HepG2 (cell line): ENCODE data around the gene CYB5A. TPM values are rescaled to one million over a fixed set of nuclear protein-coding genes. Genes with fewer than 3 reads are reported as not detected.

Experiments used
- FOXC1 ChIP-seq: sonication (generic); formaldehyde crosslinking; IDR thresholded peaks from 2 replicates; pipeline ENCODE4 v1.8.0; 2022; ENCODE audit warnings: mild to moderate bottlenecking, missing genetic modification reagents, borderline replicate concordance
- FOXJ3 ChIP-seq: sonication (generic); formaldehyde crosslinking; IDR thresholded peaks from 2 replicates; pipeline ENCODE4 v1.4.0; 2020; ENCODE audit warnings: missing genetic modification reagents, mild to moderate bottlenecking, borderline replicate concordance
- FOXP4 ChIP-seq: sonication (generic); formaldehyde crosslinking; IDR thresholded peaks from 2 replicates; pipeline ENCODE4 v1.4.0; 2020; ENCODE audit warnings: missing genetic modification reagents
- IKZF1 ChIP-seq: fragments of 450-650 bp; IDR thresholded peaks from 2 replicates; pipeline ENCODE4 v1.7.1; 2016
- KDM4B ChIP-seq: sonication (generic); formaldehyde crosslinking; IDR thresholded peaks from 2 replicates; pipeline ENCODE4 v1.4.0; 2020; ENCODE audit warnings: missing genetic modification reagents
- MEIS2 ChIP-seq: sonication (generic); formaldehyde crosslinking; IDR thresholded peaks from 2 replicates; pipeline ENCODE4 v1.9.0; 2021; ENCODE audit warnings: mild to moderate bottlenecking, missing genetic modification reagents
- POLR2AphosphoS5 ChIP-seq: IDR thresholded peaks from 2 replicates; pipeline ENCODE4 v1.6.1; 2012; ENCODE audit warnings: low read depth, low read length
- RARA ChIP-seq: IDR thresholded peaks from 2 replicates; pipeline ENCODE4 v1.6.1; 2016; ENCODE audit warnings: missing genetic modification reagents, missing compliant biosample characterization
- RFX3 ChIP-seq: IDR thresholded peaks from 2 replicates; pipeline ENCODE4 v1.6.1; 2016; ENCODE audit warnings: missing biosample characterization, missing genetic modification reagents
- RFXAP ChIP-seq: sonication (generic); formaldehyde crosslinking; IDR thresholded peaks from 2 replicates; pipeline ENCODE4 v1.4.0; 2020; ENCODE audit warnings: missing genetic modification reagents, borderline replicate concordance
- RXRA ChIP-seq: sonication (generic); formaldehyde crosslinking; IDR thresholded peaks from 2 replicates; pipeline ENCODE4 v1.5.1; 2020; ENCODE audit warnings: missing genetic modification reagents
- SALL1 ChIP-seq: sonication (generic); formaldehyde crosslinking; IDR thresholded peaks from 2 replicates; pipeline ENCODE4 v1.8.0; 2022; ENCODE audit warnings: mild to moderate bottlenecking, missing genetic modification reagents
- SP4 ChIP-seq: sonication (generic); formaldehyde crosslinking; IDR thresholded peaks from 2 replicates; pipeline ENCODE4 v1.8.1; 2023; ENCODE audit warnings: mild to moderate bottlenecking, missing genetic modification reagents
- SP5 ChIP-seq: IDR thresholded peaks from 2 replicates; pipeline ENCODE4 v1.6.1; 2016; ENCODE audit warnings: low read depth, borderline replicate concordance
- STAT6 ChIP-seq: sonication (generic); formaldehyde crosslinking; IDR thresholded peaks from 2 replicates; pipeline ENCODE4 v1.4.0; 2020; ENCODE audit warnings: missing genetic modification reagents, mild to moderate bottlenecking, borderline replicate concordance
- TMF1 ChIP-seq: sonication (generic); formaldehyde crosslinking; IDR thresholded peaks from 2 replicates; pipeline ENCODE4 v1.8.1; 2022; ENCODE audit warnings: low read depth, missing genetic modification reagents
- ZFP90 ChIP-seq: sonication (generic); formaldehyde crosslinking; IDR thresholded peaks from 2 replicates; pipeline ENCODE4 v1.8.0; 2022; ENCODE audit warnings: missing genetic modification reagents, mild to moderate bottlenecking, inconsistent platforms, borderline replicate concordance
- ZMAT3 ChIP-seq: sonication (generic); formaldehyde crosslinking; conservative IDR thresholded peaks from 2 replicates; pipeline ENCODE4 v1.7.0; 2021; ENCODE audit warnings: missing genetic modification reagents
- ZNF205 ChIP-seq: IDR thresholded peaks from 2 replicates; pipeline ENCODE4 v1.6.1; 2018; ENCODE audit warnings: missing biosample characterization, missing genetic modification reagents
- ZNF24 ChIP-seq: fragments of 450-650 bp; IDR thresholded peaks from 2 replicates; pipeline ENCODE4 v1.6.1; 2017; ENCODE audit warnings: antibody characterized with exemption, mild to moderate bottlenecking
- ZNF510 ChIP-seq: sonication (generic); formaldehyde crosslinking; IDR thresholded peaks from 2 replicates; pipeline ENCODE4 v1.4.0; 2020; ENCODE audit warnings: low read depth, mild to moderate bottlenecking, missing genetic modification reagents
- ZNF761 ChIP-seq: sonication (generic); formaldehyde crosslinking; conservative IDR thresholded peaks from 2 replicates; pipeline ENCODE4 v1.4.0; 2020; ENCODE audit warnings: mild to moderate bottlenecking, missing genetic modification reagents
- ZNF800 ChIP-seq: sonication (generic); formaldehyde crosslinking; IDR thresholded peaks from 2 replicates; pipeline ENCODE4 v1.4.0; 2020; ENCODE audit warnings: missing genetic modification reagents
- polyA plus RNA-seq, 8 experiments: library from polyadenylated mRNA; depleted of rRNA in 3 of 8; stranded (reverse) in 7 of 8; unstranded in 1 of 8; fragments of >200 nt; fragmentation: Illumina TruSeq in 4 of 8; extraction: Trizol in 4 of 8; gene quantifications; 2 replicates each; pipeline versions ENCODE4 v1.2.1 to v1.2.3, GENCODE V29; 2011 to 2016; ENCODE audit warnings: low read depth in 4 of 8, missing spikeins in 1 of 8, mixed read lengths in 1 of 8; ENCODE audit not compliant: insufficient read depth in 1 of 8
- total RNA-seq, 5 experiments: library from RNA; depleted of rRNA; stranded (reverse); fragments of >200 nt; fragmentation: Illumina TruSeq; extraction: Trizol; gene quantifications; 2 replicates each; pipeline ENCODE4 v1.2.3, GENCODE V29; 2016; ENCODE audit warnings: low read depth in 1 of 5

Gene CYB5A
- total and polyA plus RNA-seq, 2 of the 13 experiments (the other 11 are each of a cell fraction or from before 2014, with no cell fraction given): 215 to 356 TPM

- TF ChIP-seq ZNF800 (CRISPR knock-in tag) (peak; percentile 58; the same call in 1 of the 2 replicates), STAT6 (CRISPR knock-in tag) (peak; percentile 71; the same call in 1 of the 2 replicates), SP4 (CRISPR knock-in tag) (0 out of 2 replicates have a peak, but pooled peaks have one; percentile 52), RFX3 (CRISPR knock-in tag) (peak; percentile 31; the same call in 1 of the 2 replicates), ZNF761 (CRISPR knock-in tag) (no peak), POLR2AphosphoS5 (0 out of 2 replicates have a peak, but pooled peaks have one; percentile 37), TMF1 (peak; percentile 68; the same call in 1 of the 2 replicates), IKZF1 (no peak), SP5 (CRISPR knock-in tag) (peak; percentile 90), ZMAT3 (CRISPR knock-in tag) (0 out of 2 replicates have a peak, but pooled peaks have one; percentile 19), ZFP90 (CRISPR knock-in tag) (peak; percentile 68; the same call in 1 of the 2 replicates), RARA (CRISPR knock-in tag) (peak; percentile 98), RFXAP (CRISPR knock-in tag) (0 out of 2 replicates have a peak, but pooled peaks have one; percentile 38), ZNF510 (no peak), KDM4B (CRISPR knock-in tag) (0 out of 2 replicates have a peak, but pooled peaks have one; percentile 18), ZNF24 (0 out of 2 replicates have a peak, but pooled peaks have one; percentile 17), SALL1 (peak; percentile 82), ZNF205 (CRISPR knock-in tag) (peak; percentile 70; the same call in 1 of the 2 replicates), MEIS2 (CRISPR knock-in tag) (peak; percentile 37; the same call in 1 of the 2 replicates), FOXC1 (CRISPR knock-in tag) (0 out of 2 replicates have a peak, but pooled peaks have one; percentile 34), FOXJ3 (peak; percentile 96), FOXP4 (peak; percentile 93), RXRA (peak; percentile 95; the same call in 1 of the 2 replicates)
Observed at GRCh38 chr18:74234326-74235171, 57.2 kb downstream of the CYB5A start (continued).
